Neural progenitor cell (in vitro differentiated cells): ENCODE results near the gene SLC46A2. TPM values are rescaled to one million over a fixed set of nuclear protein-coding genes. Genes with fewer than 3 reads are reported as not detected.

Experiments used
- DNase-seq: peaks from one replicate; pipeline ENCODE4 v3.0.0-alpha.2; 2016; ENCODE audit warnings: low spot score
- H2AFZ ChIP-seq: fragments of 200-600 bp; sonication (generic); replicated peaks from 2 replicates; pipeline ENCODE4 v1.6.1; 2016; ENCODE audit warnings: antibody characterized with exemption
- H3F3A ChIP-seq: fragments of 200-600 bp; sonication (generic); 2 replicates; pipeline ENCODE4 v1.6.1; 2016; ENCODE audit warnings: antibody characterized with exemption, low read depth
- H3K27ac ChIP-seq: fragments of 200-600 bp; sonication (generic); 2 replicates; pipeline ENCODE4 v1.5.1; 2016; ENCODE audit warnings: mild to moderate bottlenecking
- H3K27me3 ChIP-seq: fragments of 200-600 bp; sonication (generic); 2 replicates; pipeline ENCODE4 v1.6.1; 2016; ENCODE audit warnings: mild to moderate bottlenecking, moderate library complexity
- H3K36me3 ChIP-seq: fragments of 200-600 bp; sonication (generic); 2 replicates; pipeline ENCODE4 v1.5.1; 2016
- H3K4me1 ChIP-seq: fragments of 200-600 bp; sonication (generic); 2 replicates; pipeline ENCODE4 v1.6.1; 2016; ENCODE audit warnings: mixed run types
- H3K4me2 ChIP-seq: fragments of 200-600 bp; sonication (generic); 2 replicates; pipeline ENCODE4 v1.6.1; 2016
- H3K4me3 ChIP-seq: fragments of 200-600 bp; sonication (generic); 2 replicates; pipeline ENCODE4 v1.5.1; 2016
- H3K79me2 ChIP-seq: fragments of 200-600 bp; sonication (generic); 2 replicates; pipeline ENCODE4 v1.6.1; 2016; ENCODE audit warnings: low read depth
- H3K9ac ChIP-seq: fragments of 200-600 bp; sonication (generic); 2 replicates; pipeline ENCODE4 v1.6.1; 2016
- H3K9me3 ChIP-seq: fragments of 200-600 bp; sonication (generic); 2 replicates; pipeline ENCODE4 v1.5.1; 2016; ENCODE audit warnings: low read depth
- H4K20me1 ChIP-seq: fragments of 200-600 bp; sonication (generic); 2 replicates; pipeline ENCODE4 v1.6.1; 2016; ENCODE audit warnings: low read depth
- H3K27ac Mint-ChIP-seq: 3 replicates; pipeline ENCODE4 v1.8.0; 2021; ENCODE audit warnings: mixed read lengths
- H3K27me3 Mint-ChIP-seq: 2 replicates; pipeline ENCODE4 v1.8.0; 2022; ENCODE audit warnings: low read depth, mild to moderate bottlenecking, inconsistent platforms, moderate library complexity, mixed read lengths; ENCODE audit not compliant: insufficient read depth
- H3K36me3 Mint-ChIP-seq: 3 replicates; pipeline ENCODE4 v1.8.0; 2021; ENCODE audit warnings: mixed read lengths
- H3K4me1 Mint-ChIP-seq: 3 replicates; pipeline ENCODE4 v1.8.0; 2021; ENCODE audit warnings: mixed read lengths
- H3K4me3 Mint-ChIP-seq: 3 replicates; pipeline ENCODE4 v1.8.0; 2021; ENCODE audit warnings: mild to moderate bottlenecking, moderate library complexity, mixed read lengths
- H3K9me3 Mint-ChIP-seq: 3 replicates; pipeline ENCODE4 v1.8.0; 2020; ENCODE audit warnings: mixed read lengths
- CTCF ChIP-seq: fragments of 200-600 bp; sonication (generic); IDR thresholded peaks from 2 replicates; pipeline ENCODE4 v1.5.1; 2017; ENCODE audit warnings: antibody characterized with exemption, mild to moderate bottlenecking
- EZH2 ChIP-seq: fragments of 200-600 bp; sonication (generic); IDR thresholded peaks from 2 replicates; pipeline ENCODE4 v1.6.1; 2017; ENCODE audit warnings: antibody characterized with exemption, mild to moderate bottlenecking, moderate library complexity
- EZH2phosphoT487 ChIP-seq: fragments of 200-600 bp; sonication (generic); IDR thresholded peaks from 2 replicates; pipeline ENCODE4 v1.6.1; 2017; ENCODE audit warnings: antibody characterized with exemption
- total RNA-seq: library from RNA; depleted of rRNA; stranded (reverse); fragments of >200 nt; gene quantifications from 2 replicates; pipeline ENCODE4 v1.2.3, GENCODE V29; 2015; ENCODE audit warnings: low replicate concordance

SLC46A2 gene
- total RNA-seq, 1 donor from 2014 or later: not detected

- peak overlapping the region; percentile 34 for H3K4me2 ChIP-seq
- DNase-seq: peak; percentile 59
- H3K27ac ChIP-seq: no peak overlapping the region
- no peaks in the 10 kb centered on the region for H3F3A ChIP-seq
- H4K20me1 ChIP-seq: no peaks in the 10 kb centered on the region
- peaks cover 6% of the 10 kb centered on the region for H3K4me1 Mint-ChIP-seq
- peaks cover 17% of the 10 kb centered on the region for H3K27me3 ChIP-seq
- peak overlapping the region; percentile 93 for H2AFZ ChIP-seq
- no peak overlapping the region for H3K4me3 ChIP-seq
- no peaks in the 10 kb centered on the region for H3K9me3 ChIP-seq
- H3K79me2 ChIP-seq: no peaks in the 10 kb centered on the region
- peaks cover 5% of the 10 kb centered on the region for H3K4me1 ChIP-seq
- no peaks in the 10 kb centered on the region for H3K36me3 ChIP-seq
- H3K27me3 Mint-ChIP-seq: peaks cover 5% of the 10 kb centered on the region
- H3K27ac Mint-ChIP-seq: no peak overlapping the region
- H3K4me3 Mint-ChIP-seq: no peak overlapping the region
- H3K36me3 Mint-ChIP-seq: no peaks in the 10 kb centered on the region
- H3K9me3 Mint-ChIP-seq: peaks cover 6% of the 10 kb centered on the region
- TF ChIP-seq CTCF (peak; percentile 68), EZH2 (no peak), EZH2phosphoT487 (no peak)
- H3K9ac ChIP-seq: no peak overlapping the region
These were observed 34.5 kb upstream of the SLC46A2 start for GRCh38 chr9:112925058-112925641.

GRCh38 chr9:112921549-112921948 is 30.9 kb upstream of the SLC46A2 start:
- peaks cover 3% of the 10 kb centered on the region for H3K4me1 Mint-ChIP-seq
- Histone ChIP-seq H3K4me2 (no peak overlapping the region), H3K27ac (no peak overlapping the region), H3K36me3 (no peaks in the 10 kb centered on the region), H3K27me3 (peaks cover 32% of the 10 kb centered on the region), H2AFZ (no peak overlapping the region), H3K9ac (no peak overlapping the region), H3K9me3 (no peaks in the 10 kb centered on the region), H3K79me2 (no peaks in the 10 kb centered on the region), H3K4me1 (peaks cover 11% of the 10 kb centered on the region), H4K20me1 (no peaks in the 10 kb centered on the region), H3K4me3 (no peak overlapping the region), H3F3A (no peaks in the 10 kb centered on the region)
- no peaks in the 10 kb centered on the region for H3K36me3 Mint-ChIP-seq
- H3K27ac Mint-ChIP-seq: no peak overlapping the region
- H3K9me3 Mint-ChIP-seq: peaks cover 2% of the 10 kb centered on the region
- peak; percentile 62 for DNase-seq
- TF ChIP-seq CTCF (peak; percentile 62), EZH2 (no peak)
- H3K4me3 Mint-ChIP-seq: no peak overlapping the region
- no peaks in the 10 kb centered on the region for H3K27me3 Mint-ChIP-seq

- no peak overlapping the region for H2AFZ ChIP-seq
- no peaks in the 10 kb centered on the region for H3F3A ChIP-seq
- DNase-seq: no peak
- Mint-ChIP-seq H3K27ac (no peak overlapping the region), H3K4me3 (no peak overlapping the region), H3K36me3 (no peaks in the 10 kb centered on the region), H3K27me3 (peaks cover 2% of the 10 kb centered on the region), H3K4me1 (no peaks in the 10 kb centered on the region), H3K9me3 (no peaks in the 10 kb centered on the region)
- TF ChIP-seq EZH2 (no peak), CTCF (no peak), EZH2phosphoT487 (no peak)
- no peaks in the 10 kb centered on the region for H4K20me1 ChIP-seq
- no peaks in the 10 kb centered on the region for H3K9me3 ChIP-seq
- no peak overlapping the region for H3K4me2 ChIP-seq
- H3K4me3 ChIP-seq: no peak overlapping the region
- no peak overlapping the region for H3K9ac ChIP-seq
- no peak overlapping the region for H3K27ac ChIP-seq
- H3K27me3 ChIP-seq: peaks cover 48% of the 10 kb centered on the region
- H3K36me3 ChIP-seq: no peaks in the 10 kb centered on the region
- H3K4me1 ChIP-seq: peaks cover 8% of the 10 kb centered on the region
- H3K79me2 ChIP-seq: no peaks in the 10 kb centered on the region
These were observed 27.3 kb upstream of the SLC46A2 start for GRCh38 chr9:112917987-112918362.
